ENCODE data around the gene HEPACAM2.
A peak's percentile ranks its signal among the peaks of the same experiment; 100 is the strongest.

HEPACAM2 gene

GRCh38 chr7:93226310-93226709 is at the start of gene HEPACAM2:
HEPACAM2 (minus strand) TSS chr7:93226469.
- DNase-seq = no peak

- no peak for DNase-seq
Observed at GRCh38 chr7:93265220-93265619, 39.0 kb upstream of the HEPACAM2 start.

- DNase-seq = no peak
Observed at GRCh38 chr7:93262535-93262934, 36.3 kb upstream of the HEPACAM2 start.

- DNase-seq = no peak
Observed at GRCh38 chr7:93258661-93259060, 32.4 kb upstream of the HEPACAM2 start.

GRCh38 chr7:93249491-93250148 is 23.4 kb upstream of the HEPACAM2 start:
- DNase-seq = no peak

- DNase-seq = no peak
Observed at GRCh38 chr7:93245525-93246432, 19.5 kb upstream of the HEPACAM2 start.

- DNase-seq = no peak
Observed at GRCh38 chr7:93242106-93242505, 15.8 kb upstream of the HEPACAM2 start.

GRCh38 chr7:93239824-93240223 is 13.6 kb upstream of the HEPACAM2 start:
- DNase-seq = no peak

GRCh38 chr7:93238748-93239147 is 12.5 kb upstream of the HEPACAM2 start:
- no peak for DNase-seq

- DNase-seq = no peak
Observed at GRCh38 chr7:93238131-93238530, 11.9 kb upstream of the HEPACAM2 start.

- DNase-seq = no peak
Observed at GRCh38 chr7:93235541-93235940, 9.3 kb upstream of the HEPACAM2 start.

- peak in 1 of 14 donors; percentile 25 for DNase-seq
Observed at GRCh38 chr7:93232673-93233018, 6.4 kb upstream of the HEPACAM2 start.

- DNase-seq = peak; percentile 49 to 98 (median 90)
Observed at GRCh38 chr7:93231799-93232672, 5.8 kb upstream of the HEPACAM2 start, which contains the start of gene VPS50. VPS50 (plus strand) TSS chr7:93232366; CDS start chr7:93232468, 102 bp downstream.

- peak in 1 of 14 donors; percentile 12 for DNase-seq
Observed at GRCh38 chr7:93231259-93231658, 5.0 kb upstream of the HEPACAM2 start.

GRCh38 chr7:93228302-93228701 is 2.0 kb upstream of the HEPACAM2 start:
- DNase-seq = no peak

- DNase-seq = no peak
Observed at GRCh38 chr7:93219868-93220267, 6.4 kb downstream of the HEPACAM2 start.

- no peak for DNase-seq
Observed at GRCh38 chr7:93218997-93219827, 7.1 kb downstream of the HEPACAM2 start.

GRCh38 chr7:93212881-93213280 is 13.4 kb downstream of the HEPACAM2 start:
- no peak for DNase-seq

- no peak for DNase-seq
Observed at GRCh38 chr7:93211228-93211818, 14.9 kb downstream of the HEPACAM2 start.

GRCh38 chr7:93205046-93205445 is 21.2 kb downstream of the HEPACAM2 start:
- DNase-seq = no peak

- no peak for DNase-seq
Observed at GRCh38 chr7:93203496-93203895, 22.8 kb downstream of the HEPACAM2 start.

Data from C1 segment of cervical spinal cord (tissue), 14 donors.